ENCODE data around the gene MAP2K2. TPM values are rescaled to one million over a fixed set of nuclear protein-coding genes. Genes with fewer than 3 reads are reported as not detected.
A peak's percentile ranks its signal among the peaks of the same experiment; 100 is the strongest.

The MAP2K2 gene
- total RNA-seq, 4 donors from 2014 or later: 136 to 199 (median 195) TPM

DNA sequence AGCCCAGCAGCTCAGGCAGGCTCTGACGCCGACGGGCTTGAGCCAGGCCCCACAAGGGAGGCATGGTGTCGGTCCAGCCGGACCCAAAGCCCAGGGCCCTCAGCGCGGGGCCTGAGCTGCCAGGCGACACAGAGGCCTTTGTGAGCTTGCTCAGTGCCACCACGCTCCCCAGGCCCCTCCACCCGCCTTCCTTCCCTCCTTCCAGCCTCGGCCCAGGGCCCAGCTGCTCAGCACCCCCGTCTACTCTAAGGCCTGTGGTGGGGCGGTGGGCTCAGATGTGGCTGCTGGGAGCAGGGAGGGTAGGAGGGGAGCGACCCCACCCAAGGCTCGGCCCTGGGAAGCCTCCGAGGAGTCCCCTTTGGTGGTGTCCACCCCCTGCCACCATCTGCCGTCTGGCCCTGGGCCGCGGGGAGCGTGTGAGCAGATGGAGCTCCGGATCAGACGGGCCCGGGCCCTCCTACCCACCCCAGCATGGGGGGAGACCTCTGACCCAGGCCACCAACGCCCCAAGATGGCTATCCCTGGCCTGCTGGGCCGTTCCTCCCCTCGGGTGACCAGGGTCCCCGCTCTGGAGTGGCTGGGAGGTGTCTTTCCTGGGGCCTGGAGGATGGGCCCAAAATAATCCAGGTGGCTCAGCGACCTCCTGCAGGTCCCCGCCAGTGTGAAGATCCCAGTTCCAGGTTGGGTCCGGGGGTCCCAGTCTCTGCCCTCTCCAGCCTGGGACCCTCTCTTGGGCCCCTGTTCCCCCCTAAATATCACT is 65.0 kb downstream of the MAP2K2 start:
- intact Hi-C loops (cut with DNase I; ENCODE audit: low total_unique reads): no loop called here
- in situ Hi-C loops (cut with MboI; ENCODE audit: low pct_ligation_motif_present in 1 of 4, low pct_unique_long_range_greater_than_20kb in 1 of 4, low sequenced_read_pairs in 3 of 4): no loop called here
- Histone ChIP-seq H3K4me3 (peak overlapping the region in 3 of 4 donors; percentile 23 to 100 (median 87)), H3K27me3 (no peaks in the 10 kb centered on the region), H3K36me3 (peaks cover 0 to 14% (median 6%) of the 10 kb centered on the region in 4 donors), H3K27ac (peak overlapping the region; percentile 97 to 100 (median 99)), H3K9me3 (no peaks in the 10 kb centered on the region), H3K4me1 (peaks cover 69 to 86% (median 85%) of the 10 kb centered on the region in 4 donors)
- TF ChIP-seq, protein P1, sequence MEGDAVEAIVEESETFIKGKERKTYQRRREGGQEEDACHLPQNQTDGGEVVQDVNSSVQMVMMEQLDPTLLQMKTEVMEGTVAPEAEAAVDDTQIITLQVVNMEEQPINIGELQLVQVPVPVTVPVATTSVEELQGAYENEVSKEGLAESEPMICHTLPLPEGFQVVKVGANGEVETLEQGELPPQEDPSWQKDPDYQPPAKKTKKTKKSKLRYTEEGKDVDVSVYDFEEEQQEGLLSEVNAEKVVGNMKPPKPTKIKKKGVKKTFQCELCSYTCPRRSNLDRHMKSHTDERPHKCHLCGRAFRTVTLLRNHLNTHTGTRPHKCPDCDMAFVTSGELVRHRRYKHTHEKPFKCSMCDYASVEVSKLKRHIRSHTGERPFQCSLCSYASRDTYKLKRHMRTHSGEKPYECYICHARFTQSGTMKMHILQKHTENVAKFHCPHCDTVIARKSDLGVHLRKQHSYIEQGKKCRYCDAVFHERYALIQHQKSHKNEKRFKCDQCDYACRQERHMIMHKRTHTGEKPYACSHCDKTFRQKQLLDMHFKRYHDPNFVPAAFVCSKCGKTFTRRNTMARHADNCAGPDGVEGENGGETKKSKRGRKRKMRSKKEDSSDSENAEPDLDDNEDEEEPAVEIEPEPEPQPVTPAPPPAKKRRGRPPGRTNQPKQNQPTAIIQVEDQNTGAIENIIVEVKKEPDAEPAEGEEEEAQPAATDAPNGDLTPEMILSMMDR (IDR thresholded peaks at IDR 0.05): no peak
- TF ChIP-seq POLR2A (IDR thresholded peaks at IDR 0.05) (no peak), POLR2AphosphoS5 (IDR thresholded peaks at IDR 0.05) (no peak), EP300 (IDR thresholded peaks at IDR 0.05; ENCODE audit: low read depth) (no peak)
- 16 to 55% methylated on average over 4 to 27 of the region's 30 CpGs for WGBS, 2 donors (ENCODE audit: low coverage in 1 of 2)
- DNase-seq: peak; percentile 40

DNA sequence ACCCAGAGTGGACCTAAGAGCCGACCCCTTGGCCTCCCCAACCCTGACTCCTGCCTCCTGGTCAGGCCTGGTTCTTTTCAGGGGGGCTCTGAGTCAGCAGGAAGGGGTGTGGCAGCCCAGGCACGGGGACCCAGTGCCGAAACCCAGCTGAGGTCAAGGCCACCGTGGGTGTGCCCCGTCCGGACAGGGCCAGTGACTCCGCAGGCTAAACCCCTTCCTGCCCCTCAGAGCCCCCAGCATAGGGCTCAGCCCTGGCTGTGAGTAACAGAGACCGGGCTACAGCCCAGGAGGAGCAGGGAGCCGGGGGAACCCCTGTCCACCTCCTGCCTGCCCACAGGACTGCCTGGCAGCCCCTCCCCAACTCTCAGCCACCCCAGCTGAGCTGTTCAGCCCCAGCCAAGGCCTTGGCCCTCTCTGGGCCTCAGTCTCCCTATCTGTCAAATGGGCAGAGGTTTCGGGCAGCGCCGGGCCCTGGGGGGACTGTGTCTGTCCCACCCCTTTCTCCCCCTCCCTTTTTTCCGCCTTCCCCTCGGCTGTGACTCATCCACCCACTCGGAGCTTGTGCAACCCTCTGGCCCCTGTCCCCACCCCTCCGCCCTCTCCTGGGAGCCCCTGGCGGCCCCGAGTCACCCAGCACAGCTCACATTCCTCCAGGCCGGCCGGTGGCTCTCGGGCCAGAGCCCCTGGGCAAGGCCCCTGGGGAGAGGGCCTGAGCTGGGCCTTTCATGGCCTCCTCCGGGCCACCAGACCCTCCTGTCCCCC is 65.8 kb downstream of the MAP2K2 start:
- peak overlapping the region; percentile 97 to 100 (median 99) for H3K27ac ChIP-seq
- DNase-seq: peak; percentile 87
- H3K9me3 ChIP-seq: no peaks in the 10 kb centered on the region
- WGBS, 2 donors (ENCODE audit: low coverage in 1 of 2): 25% methylated on average over 4 to 19 of the region's 22 CpGs
- TF ChIP-seq POLR2AphosphoS5 (IDR thresholded peaks at IDR 0.05) (peak; percentile 63 to 72 (median 68)), EP300 (IDR thresholded peaks at IDR 0.05; ENCODE audit: low read depth) (no peak), POLR2A (IDR thresholded peaks at IDR 0.05) (peak; percentile 53)
- TF ChIP-seq, protein P1 (IDR thresholded peaks at IDR 0.05): peak in 3 of 5 experiments; percentile 9 to 44 (median 32)
- intact Hi-C loops (cut with DNase I; ENCODE audit: low total_unique reads): no loop called here
- in situ Hi-C loops (cut with MboI; ENCODE audit: low pct_ligation_motif_present in 1 of 4, low pct_unique_long_range_greater_than_20kb in 1 of 4, low sequenced_read_pairs in 3 of 4): no loop called here
- H3K4me1 ChIP-seq: peaks cover 72 to 86% (median 85%) of the 10 kb centered on the region in 4 donors
- H3K27me3 ChIP-seq: no peaks in the 10 kb centered on the region
- peaks cover 0 to 16% (median 8%) of the 10 kb centered on the region in 4 donors for H3K36me3 ChIP-seq
- peak overlapping the region in 3 of 4 donors; percentile 23 to 100 (median 87) for H3K4me3 ChIP-seq

DNA sequence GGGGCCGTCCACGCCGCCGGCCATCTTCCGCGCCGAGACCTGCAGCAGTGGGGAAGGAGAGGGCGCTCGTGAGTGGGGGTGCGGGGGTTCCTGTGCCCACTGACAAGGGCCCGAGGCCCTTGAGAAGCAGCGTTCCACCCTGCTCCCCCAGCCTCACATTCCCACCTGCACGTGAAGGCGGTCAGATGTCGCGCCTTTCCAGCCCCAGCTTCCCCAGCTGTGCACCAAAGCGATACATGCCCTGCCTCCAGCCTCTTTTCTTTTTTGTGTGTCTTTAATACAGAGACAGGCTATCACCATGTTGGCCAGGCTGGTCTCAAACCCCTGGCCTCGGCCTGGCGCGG is 68.7 kb downstream of the MAP2K2 start:
- Histone ChIP-seq H3K36me3 (peaks cover 0 to 16% (median 8%) of the 10 kb centered on the region in 4 donors), H3K9me3 (no peaks in the 10 kb centered on the region), H3K4me1 (peaks cover 56 to 85% (median 79%) of the 10 kb centered on the region in 4 donors), H3K4me3 (no peak overlapping the region), H3K27me3 (no peaks in the 10 kb centered on the region), H3K27ac (peak overlapping the region; percentile 85 to 100 (median 95))
- TF ChIP-seq POLR2A (IDR thresholded peaks at IDR 0.05) (no peak), POLR2AphosphoS5 (IDR thresholded peaks at IDR 0.05) (no peak), EP300 (IDR thresholded peaks at IDR 0.05; ENCODE audit: low read depth) (no peak)
- TF ChIP-seq, protein P1 (IDR thresholded peaks at IDR 0.05): no peak
- 96% methylated on average over 20 of the region's 20 CpGs; no CpG with 5 or more reads in 1 of the 2 donors for whole genome bisulfite sequencing, 2 donors (ENCODE audit: low coverage in 1 of 2)
- intact Hi-C loops (cut with DNase I; ENCODE audit: low total_unique reads) (no loop called here), in situ Hi-C loops (cut with MboI; ENCODE audit: low pct_ligation_motif_present in 1 of 4, low pct_unique_long_range_greater_than_20kb in 1 of 4, low sequenced_read_pairs in 3 of 4) (no loop called here)
- DNase-seq: no peak
